ENCODE results near the gene SPRYD3.

SPRYD3 gene

DNA sequence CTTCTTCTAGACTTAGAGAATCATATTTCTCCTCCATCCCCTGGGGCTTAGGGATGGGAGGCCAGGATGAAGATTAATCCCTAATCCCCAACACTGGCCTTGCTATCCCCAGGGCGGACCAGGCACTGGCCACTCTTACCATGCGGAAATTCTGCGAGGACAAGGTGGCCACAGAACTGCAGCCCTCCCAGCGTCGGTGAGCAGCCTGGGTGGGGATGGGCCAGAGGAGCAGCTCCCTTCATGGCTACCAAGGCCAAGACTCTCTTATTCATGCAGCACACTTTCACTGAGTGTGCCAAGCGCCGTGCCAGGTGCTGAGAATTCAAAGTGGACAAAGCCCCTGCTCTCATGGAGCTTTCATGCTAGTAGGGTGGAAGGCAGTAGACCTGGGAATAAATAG lies 22.3 kb downstream of the SPRYD3 start:
- no peaks in the 10 kb centered on the region for H3K36me3 ChIP-seq (ENCODE audit: insufficient read depth, low read length)
- no peak overlapping the region for H3K4me2 ChIP-seq (ENCODE audit: low read length)
- no peaks in the 10 kb centered on the region for H3F3A ChIP-seq (ENCODE audit: insufficient read depth, low read length)
- peaks cover 7% of the 10 kb centered on the region; the same call in 1 of the 2 replicates for H3K27me3 ChIP-seq (ENCODE audit: insufficient read depth, low read length)
- no peaks in the 10 kb centered on the region for H4K20me1 ChIP-seq (ENCODE audit: insufficient read depth, low read length)
- no peaks in the 10 kb centered on the region for H3K9me3 ChIP-seq (ENCODE audit: low read length)
- peaks cover 15% of the 10 kb centered on the region for H3K4me1 ChIP-seq (ENCODE audit: insufficient read depth, low read length, severe bottlenecking)
- H3K9me2 ChIP-seq (ENCODE audit: low read depth, low read length) = no peaks in the 10 kb centered on the region
- H2AFZ ChIP-seq (ENCODE audit: low read length) = no peak overlapping the region
- TF ChIP-seq EZH2 (IDR thresholded peaks at IDR 0.05; ENCODE audit: borderline replicate concordance, low read length) = no peak
- TF ChIP-seq, protein P1, sequence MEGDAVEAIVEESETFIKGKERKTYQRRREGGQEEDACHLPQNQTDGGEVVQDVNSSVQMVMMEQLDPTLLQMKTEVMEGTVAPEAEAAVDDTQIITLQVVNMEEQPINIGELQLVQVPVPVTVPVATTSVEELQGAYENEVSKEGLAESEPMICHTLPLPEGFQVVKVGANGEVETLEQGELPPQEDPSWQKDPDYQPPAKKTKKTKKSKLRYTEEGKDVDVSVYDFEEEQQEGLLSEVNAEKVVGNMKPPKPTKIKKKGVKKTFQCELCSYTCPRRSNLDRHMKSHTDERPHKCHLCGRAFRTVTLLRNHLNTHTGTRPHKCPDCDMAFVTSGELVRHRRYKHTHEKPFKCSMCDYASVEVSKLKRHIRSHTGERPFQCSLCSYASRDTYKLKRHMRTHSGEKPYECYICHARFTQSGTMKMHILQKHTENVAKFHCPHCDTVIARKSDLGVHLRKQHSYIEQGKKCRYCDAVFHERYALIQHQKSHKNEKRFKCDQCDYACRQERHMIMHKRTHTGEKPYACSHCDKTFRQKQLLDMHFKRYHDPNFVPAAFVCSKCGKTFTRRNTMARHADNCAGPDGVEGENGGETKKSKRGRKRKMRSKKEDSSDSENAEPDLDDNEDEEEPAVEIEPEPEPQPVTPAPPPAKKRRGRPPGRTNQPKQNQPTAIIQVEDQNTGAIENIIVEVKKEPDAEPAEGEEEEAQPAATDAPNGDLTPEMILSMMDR (IDR thresholded peaks at IDR 0.05; ENCODE audit: low read length) = no peak
- H3K27ac ChIP-seq (ENCODE audit: low read depth, low read length, poor library complexity, severe bottlenecking) = no peak overlapping the region
- no peaks in the 10 kb centered on the region for H3K79me2 ChIP-seq (ENCODE audit: insufficient read depth, low read length)
- H3K4me3 ChIP-seq (ENCODE audit: low read depth, low read length, poor library complexity, severe bottlenecking) = no peak overlapping the region
- no peak overlapping the region for H3K9ac ChIP-seq (ENCODE audit: low read length)

DNA sequence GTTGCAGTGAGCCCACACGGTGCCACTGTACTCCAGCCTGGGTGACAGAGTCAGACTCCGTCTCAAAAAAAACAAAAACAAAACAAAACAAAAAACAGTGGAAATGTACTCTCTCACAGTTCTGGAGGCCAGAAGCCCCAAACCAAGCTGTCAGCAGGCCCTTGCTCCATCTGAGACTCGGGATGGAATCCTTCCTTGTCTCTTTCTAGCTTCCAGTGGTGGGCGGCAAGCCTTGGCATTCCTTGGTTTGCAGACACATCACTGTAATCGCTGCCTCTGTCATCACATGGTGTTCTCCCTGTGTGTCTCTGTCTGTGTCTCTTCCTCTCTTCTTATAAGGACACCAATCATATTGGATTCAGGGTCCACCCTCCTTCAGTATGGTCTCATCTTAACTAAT lies 22.9 kb downstream of the SPRYD3 start:
- Histone ChIP-seq H3K79me2 (ENCODE audit: insufficient read depth, low read length) (no peaks in the 10 kb centered on the region), H3K4me2 (ENCODE audit: low read length) (no peak overlapping the region), H4K20me1 (ENCODE audit: insufficient read depth, low read length) (no peaks in the 10 kb centered on the region), H3K27ac (ENCODE audit: low read depth, low read length, poor library complexity, severe bottlenecking) (no peak overlapping the region), H2AFZ (ENCODE audit: low read length) (no peak overlapping the region), H3K9me2 (ENCODE audit: low read depth, low read length) (no peaks in the 10 kb centered on the region), H3F3A (ENCODE audit: insufficient read depth, low read length) (no peaks in the 10 kb centered on the region), H3K9ac (ENCODE audit: low read length) (no peak overlapping the region), H3K27me3 (ENCODE audit: insufficient read depth, low read length) (peaks cover 7% of the 10 kb centered on the region; the same call in 1 of the 2 replicates), H3K9me3 (ENCODE audit: low read length) (no peaks in the 10 kb centered on the region), H3K4me3 (ENCODE audit: low read depth, low read length, poor library complexity, severe bottlenecking) (no peak overlapping the region), H3K36me3 (ENCODE audit: insufficient read depth, low read length) (no peaks in the 10 kb centered on the region), H3K4me1 (ENCODE audit: insufficient read depth, low read length, severe bottlenecking) (peaks cover 9% of the 10 kb centered on the region)
- no peak for TF ChIP-seq EZH2 (IDR thresholded peaks at IDR 0.05; ENCODE audit: borderline replicate concordance, low read length)
- TF ChIP-seq, protein P1 (IDR thresholded peaks at IDR 0.05; ENCODE audit: low read length) = no peak

DNA sequence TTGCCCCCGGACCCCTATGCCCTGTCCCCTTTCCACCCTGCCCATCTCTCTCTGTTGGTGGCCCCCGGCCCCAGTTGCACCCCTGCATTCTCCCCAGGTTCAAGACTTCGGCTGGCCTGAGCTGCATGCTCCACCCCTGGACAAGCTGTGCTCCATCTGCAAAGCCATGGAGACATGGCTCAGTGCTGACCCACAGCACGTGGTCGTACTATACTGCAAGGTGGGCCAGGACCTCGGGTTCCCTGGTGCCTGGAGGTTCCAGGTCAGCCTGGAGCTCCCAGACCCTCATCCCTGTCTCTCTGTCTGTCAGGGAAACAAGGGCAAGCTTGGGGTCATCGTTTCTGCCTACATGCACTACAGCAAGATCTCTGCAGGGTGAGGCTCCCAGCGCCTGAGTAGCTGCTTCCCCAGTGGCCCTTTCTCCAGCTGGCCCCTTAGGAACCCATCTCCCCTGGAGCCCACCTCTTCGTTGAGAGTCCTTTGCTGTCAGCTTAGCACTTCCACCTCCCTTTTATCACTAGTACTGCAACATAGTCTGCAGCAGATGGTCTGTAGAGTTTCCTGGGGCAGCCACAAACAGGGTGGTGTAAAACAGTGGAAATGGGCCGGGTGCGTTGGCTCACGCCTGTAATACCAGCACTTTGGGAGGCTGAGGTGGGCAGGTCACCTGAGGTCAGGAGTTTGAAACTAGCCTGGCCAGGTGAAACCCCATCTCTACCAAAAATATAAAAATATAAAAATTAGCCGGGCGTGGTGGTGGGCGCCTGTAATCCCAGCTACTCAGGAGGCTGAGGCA lies 23.5 kb downstream of the SPRYD3 start:
- no peak overlapping the region for H3K4me3 ChIP-seq (ENCODE audit: low read depth, low read length, poor library complexity, severe bottlenecking)
- H3K4me2 ChIP-seq (ENCODE audit: low read length) = no peak overlapping the region
- H3K9me2 ChIP-seq (ENCODE audit: low read depth, low read length) = no peaks in the 10 kb centered on the region
- TF ChIP-seq, protein P1 (IDR thresholded peaks at IDR 0.05; ENCODE audit: low read length) = no peak
- no peak for TF ChIP-seq EZH2 (IDR thresholded peaks at IDR 0.05; ENCODE audit: borderline replicate concordance, low read length)
- no peaks in the 10 kb centered on the region for H3K9me3 ChIP-seq (ENCODE audit: low read length)
- H3F3A ChIP-seq (ENCODE audit: insufficient read depth, low read length) = no peaks in the 10 kb centered on the region
- no peaks in the 10 kb centered on the region for H3K36me3 ChIP-seq (ENCODE audit: insufficient read depth, low read length)
- H2AFZ ChIP-seq (ENCODE audit: low read length) = no peak overlapping the region
- H3K27ac ChIP-seq (ENCODE audit: low read depth, low read length, poor library complexity, severe bottlenecking) = no peak overlapping the region
- no peaks in the 10 kb centered on the region for H4K20me1 ChIP-seq (ENCODE audit: insufficient read depth, low read length)
- no peaks in the 10 kb centered on the region for H3K79me2 ChIP-seq (ENCODE audit: insufficient read depth, low read length)
- no peak overlapping the region for H3K9ac ChIP-seq (ENCODE audit: low read length)
- H3K27me3 ChIP-seq (ENCODE audit: insufficient read depth, low read length) = peaks cover 7% of the 10 kb centered on the region; the same call in 1 of the 2 replicates
- peaks cover 6% of the 10 kb centered on the region for H3K4me1 ChIP-seq (ENCODE audit: insufficient read depth, low read length, severe bottlenecking)
